Endodermal cell (in vitro differentiated cells): Measurements from ENCODE around the gene ATP6V0B. TPM values are rescaled to one million over a fixed set of nuclear protein-coding genes. Genes with fewer than 3 reads are reported as not detected.

Experiments used
- DNase-seq: peaks from one replicate; pipeline ENCODE4 v3.0.0-alpha.2; 2017
- H3K27ac ChIP-seq: 2 replicates; pipeline ENCODE4 v1.5.1; 2013; ENCODE audit warnings: mild to moderate bottlenecking, low read depth, low read length, moderate library complexity
- H3K27me3 ChIP-seq: 2 replicates; pipeline ENCODE4 v1.6.1; 2013; ENCODE audit warnings: mild to moderate bottlenecking, low read length, moderate library complexity; ENCODE audit not compliant: insufficient read depth, control insufficient read depth, poor library complexity, severe bottlenecking
- H3K36me3 ChIP-seq: 2 replicates; pipeline ENCODE4 v1.7.0; 2013; ENCODE audit warnings: mild to moderate bottlenecking, low read length, moderate library complexity; ENCODE audit not compliant: control insufficient read depth, insufficient read depth
- H3K4me1 ChIP-seq: one replicate; pipeline ENCODE4 v1.7.0; 2013; ENCODE audit warnings: low read length; ENCODE audit not compliant: control insufficient read depth, insufficient read depth
- H3K4me3 ChIP-seq: 2 replicates; pipeline ENCODE4 v1.5.1; 2013; ENCODE audit warnings: mild to moderate bottlenecking, low read length, moderate library complexity
- H3K9ac ChIP-seq: 2 replicates; pipeline ENCODE4 v1.6.1; 2013; ENCODE audit warnings: mild to moderate bottlenecking, low read length, moderate library complexity; ENCODE audit not compliant: poor library complexity, severe bottlenecking; ENCODE audit errors: extremely low read depth
- H3K9me3 ChIP-seq: 2 replicates; pipeline ENCODE4 v1.6.1; 2013; ENCODE audit warnings: mild to moderate bottlenecking, low read length, moderate library complexity; ENCODE audit not compliant: control insufficient read depth
- H3K27ac Mint-ChIP-seq: 2 replicates; pipeline ENCODE4 v1.8.0; 2020; ENCODE audit warnings: mixed read lengths
- H3K27me3 Mint-ChIP-seq: 2 replicates; pipeline ENCODE4 v1.8.0; 2021; ENCODE audit warnings: mild to moderate bottlenecking, mixed read lengths; ENCODE audit not compliant: insufficient read depth
- H3K36me3 Mint-ChIP-seq: 2 replicates; pipeline ENCODE4 v1.8.0; 2020; ENCODE audit warnings: low read depth, mixed read lengths
- H3K4me1 Mint-ChIP-seq: 2 replicates; pipeline ENCODE4 v1.8.0; 2020; ENCODE audit warnings: mixed read lengths
- H3K4me3 Mint-ChIP-seq: 2 replicates; pipeline ENCODE4 v1.8.0; 2020; ENCODE audit warnings: mild to moderate bottlenecking, moderate library complexity, mixed read lengths
- H3K9me3 Mint-ChIP-seq: 2 replicates; pipeline ENCODE4 v1.8.0; 2020; ENCODE audit warnings: mild to moderate bottlenecking, mixed read lengths
- CTCF ChIP-seq: fragments of 200-600 bp; sonication (generic); conservative IDR thresholded peaks from 2 replicates; pipeline ENCODE4 v1.5.0; 2021; ENCODE audit warnings: antibody characterized with exemption, mild to moderate bottlenecking
- WGBS, 2 experiments: methylation state at CpG; one replicate each; pipeline versions ENCODE4 v1.1.5 to v1.1.7; 2013; ENCODE audit warnings: missing lambda C conversion rate in 2 of 2, mixed read lengths in 1 of 2; ENCODE audit not compliant: insufficient coverage in 1 of 2, insufficient read length in 1 of 2; 5-methylcytosine and 5-hydroxymethylcytosine counted together
- total RNA-seq, 2 donors: library from RNA; stranded (reverse); fragmentation: NEBNext Ultra II Directional in 1 of 2; extraction: Animal tissue kit (Norgen Biotek cat#: 25700) in 1 of 2; gene quantifications; 2 replicates in 1 of 2; 3 replicates in 1 of 2; pipeline ENCODE4 v1.2.1, GENCODE V29; 2021

Gene ATP6V0B
- total RNA-seq, 2 donors from 2014 or later = 108 to 116 TPM

- WGBS, 2 experiments = 89 to 90% methylated on average over 15 to 22 of the region's 22 CpGs
These were observed 22.7 kb downstream of the ATP6V0B start for GRCh38 chr1:43997295-43997999.

GRCh38 chr1:43998000-43998378 is 23.2 kb downstream of the ATP6V0B start:
- WGBS, 2 experiments = 96 to 98% methylated on average over 8 to 11 of the region's 11 CpGs
- no peaks in the 10 kb centered on the region for H3K9me3 Mint-ChIP-seq

More at GRCh38 chr1:43997295-43997999, 22.7 kb downstream of the ATP6V0B start:
- no peak overlapping the region for H3K4me3 Mint-ChIP-seq
- no peak overlapping the region for H3K9ac ChIP-seq
- H3K4me3 ChIP-seq = no peak overlapping the region
- no peaks in the 10 kb centered on the region for H3K27me3 ChIP-seq
- H3K27me3 Mint-ChIP-seq = no peaks in the 10 kb centered on the region
- peaks cover 13% of the 10 kb centered on the region for H3K36me3 Mint-ChIP-seq
- H3K36me3 ChIP-seq = no peaks in the 10 kb centered on the region
- no peaks in the 10 kb centered on the region for H3K9me3 ChIP-seq
- TF ChIP-seq CTCF = no peak
- H3K4me1 Mint-ChIP-seq = peaks cover 45% of the 10 kb centered on the region
- H3K27ac ChIP-seq = peak overlapping the region; percentile 68
- H3K27ac Mint-ChIP-seq = no peak overlapping the region
- no peaks in the 10 kb centered on the region for H3K9me3 Mint-ChIP-seq
- H3K4me1 ChIP-seq = peaks cover 30% of the 10 kb centered on the region
- no peak for DNase-seq

DNA sequence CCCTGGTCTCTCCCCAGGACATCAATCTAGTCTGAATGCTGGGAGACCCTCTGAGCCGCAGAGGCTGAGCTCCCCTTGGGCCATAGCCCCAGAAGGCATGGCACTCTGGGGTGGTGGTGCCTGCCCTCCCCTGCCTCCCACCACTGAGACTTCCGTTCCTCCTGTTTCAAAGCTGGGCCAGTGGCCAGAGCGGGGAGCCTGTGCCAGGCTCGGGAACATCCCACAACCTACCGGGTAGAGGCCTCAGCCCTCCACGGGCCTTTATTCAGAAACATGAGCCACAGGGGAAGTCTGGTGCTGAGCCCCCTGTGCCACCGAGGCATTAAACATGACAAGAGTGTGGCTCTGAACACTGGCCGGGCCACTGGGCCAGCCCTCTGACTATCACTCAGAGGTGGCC is 24.7 kb downstream of the ATP6V0B start:
- Histone ChIP-seq H3K27me3 (no peaks in the 10 kb centered on the region), H3K36me3 (no peaks in the 10 kb centered on the region), H3K9ac (no peak overlapping the region), H3K27ac (peak overlapping the region; percentile 6), H3K9me3 (no peaks in the 10 kb centered on the region), H3K4me1 (peaks cover 29% of the 10 kb centered on the region), H3K4me3 (no peak overlapping the region)
- peaks cover 13% of the 10 kb centered on the region for H3K36me3 Mint-ChIP-seq
- H3K9me3 Mint-ChIP-seq = no peaks in the 10 kb centered on the region
- H3K4me1 Mint-ChIP-seq = peaks cover 41% of the 10 kb centered on the region
- TF ChIP-seq CTCF = no peak
- H3K4me3 Mint-ChIP-seq = no peak overlapping the region
- 92 to 100% methylated on average over 2 to 8 of the region's 8 CpGs for WGBS, 2 experiments
- no peak for DNase-seq
- H3K27ac Mint-ChIP-seq = peak overlapping the region; percentile 92
- H3K27me3 Mint-ChIP-seq = no peaks in the 10 kb centered on the region

More at GRCh38 chr1:43998000-43998378, 23.2 kb downstream of the ATP6V0B start:
- Histone ChIP-seq H3K27ac (no peak overlapping the region), H3K4me3 (no peak overlapping the region), H3K9ac (no peak overlapping the region), H3K4me1 (peaks cover 29% of the 10 kb centered on the region), H3K36me3 (no peaks in the 10 kb centered on the region), H3K9me3 (no peaks in the 10 kb centered on the region), H3K27me3 (no peaks in the 10 kb centered on the region)
- peak overlapping the region; percentile 35 for H3K27ac Mint-ChIP-seq
- TF ChIP-seq CTCF = no peak
- peaks cover 41% of the 10 kb centered on the region for H3K4me1 Mint-ChIP-seq
- H3K27me3 Mint-ChIP-seq = no peaks in the 10 kb centered on the region
- no peak overlapping the region for H3K4me3 Mint-ChIP-seq
- H3K36me3 Mint-ChIP-seq = peaks cover 13% of the 10 kb centered on the region
- no peak for DNase-seq
